HL-60/S4 treated with retinoic acid at 250 ng/mL for 4 days and 3 days (cell line): ENCODE results near the gene OR4B1.

Experiments
- in situ Hi-C: fragments of 300-500 bp; cut with MboI; formaldehyde crosslinking; loops from 2 replicates; pipeline ENCODE4 v1.7.0; 2022; ENCODE audit warnings: low sequenced_read_pairs

The OR4B1 gene

DNA sequence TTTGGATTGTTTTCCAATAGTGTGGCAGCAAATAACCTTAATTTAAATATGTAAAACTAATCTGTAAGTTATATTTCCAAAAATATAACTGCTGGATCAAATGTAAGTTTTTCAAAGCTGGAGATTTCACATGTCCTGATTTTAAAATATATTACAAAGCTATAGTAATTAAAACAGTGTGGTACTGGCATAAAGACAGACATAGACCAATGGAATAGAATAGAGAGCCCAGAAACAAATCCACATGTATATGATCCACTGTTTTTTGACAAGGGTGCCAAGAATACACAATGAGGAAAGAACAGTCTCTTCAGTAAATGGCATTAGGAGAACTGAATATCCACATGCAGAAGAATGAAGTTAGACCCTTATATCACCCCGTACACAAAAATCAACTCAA is 32.3 kb downstream of the OR4B1 start:
- in situ Hi-C loops, result no loop called here

GRCh38 chr11:48261600-48261999 is 45.0 kb downstream of the OR4B1 start:
- in situ Hi-C loops, result no loop called here

GRCh38 chr11:48263423-48263911 is 46.9 kb downstream of the OR4B1 start, which contains the start of gene OR4X1:
Gene OR4X1 (plus strand): TSS chr11:48263861. CDS start chr11:48263861, 0 bp downstream.
- in situ Hi-C loops, result no loop called here
